ENCODE results near the gene MLC1.

- TF ChIP-seq POLR2A (IDR thresholded peaks at IDR 0.05) (no peak), CTCF (IDR thresholded peaks at IDR 0.05) (no peak)
These were observed 64.6 kb downstream of the MLC1 start for GRCh38 chr22:50020606-50021005.

All from body of pancreas (tissue), 4 donors.